Endometrial microvascular endothelial cells (primary cell): ENCODE data around the gene CDCA7L. TPM values are rescaled to one million over a fixed set of nuclear protein-coding genes. Genes with fewer than 3 reads are reported as not detected.
"Not testable (repeated sequence)": the region's sequence is repeated elsewhere in the genome, so short reads cannot be mapped to it uniquely, and the experiment has no call there.

Experiments
- in situ Hi-C: cut with HindIII; loops from 2 replicates; pipeline ENCODE4 v1.10.0; 2017; ENCODE audit warnings: low sequenced_read_pairs, low pct_unique_long_range_greater_than_20kb; ENCODE audit errors: inconsistent ontology term
- total RNA-seq: library from RNA; depleted of rRNA; stranded (reverse); fragments of >200 nt; gene quantifications from one replicate; pipeline ENCODE4 v1.2.3, GENCODE V29; 2015; ENCODE audit errors: inconsistent ontology term

The CDCA7L gene
- total RNA-seq, 1 donor from 2014 or later = 51.0 TPM

GRCh38 chr7:21867816-21868575 lies 77.7 kb downstream of the CDCA7L start:
- in situ Hi-C loops = no loop called here

GRCh38 chr7:21867226-21867625 lies 78.5 kb downstream of the CDCA7L start:
- in situ Hi-C loops = no loop called here

- in situ Hi-C loops = no loop called here
These were observed 79.0 kb downstream of the CDCA7L start for GRCh38 chr7:21866731-21867130.

GRCh38 chr7:21865631-21866204 lies 80.0 kb downstream of the CDCA7L start:
- in situ Hi-C loops = not testable (repeated sequence)

- in situ Hi-C loops = no loop called here
These were observed 94.1 kb downstream of the CDCA7L start for GRCh38 chr7:21851559-21851967.
